ENCODE results near the gene DIS3L2. TPM values are rescaled to one million over a fixed set of nuclear protein-coding genes. Genes with fewer than 3 reads are reported as not detected.

DIS3L2 gene
- total and polyA plus RNA-seq, 2 of the 8 experiments (the other 6 are each of a cell fraction or from before 2014, with no cell fraction given) = 11.5 to 21.6 TPM

GRCh38 chr2:232001073-232001472 lies 39.6 kb downstream of the DIS3L2 start:
- H3K56ac ChIP-seq (replicated peaks; ENCODE audit: insufficient read length, low read depth, low read length) = no peak overlapping the region
- WGBS, 2 experiments (ENCODE audit: extremely low coverage in 1 of 2, insufficient coverage in 1 of 2, insufficient read length in 1 of 2, insufficient replicate concordance in 2 of 2, low coverage in 1 of 2, low lambda C conversion rate in 2 of 2, missing lambda C conversion rate in 1 of 2) = 96% methylated on average over 1 of the region's 1 CpG; no CpG with 5 or more reads in 1 of the 2 experiments
- no peak overlapping the region for H2BK120ac ChIP-seq (replicated peaks; ENCODE audit: low read depth, low read length)
- no peak overlapping the region for H2BK12ac ChIP-seq (ENCODE audit: low read depth, low read length)
- 0 out of 4 replicates have a peak, but pooled peaks cover 0 to 11% of the 10 kb centered on the region in 2 experiments for H3K79me2 ChIP-seq (ENCODE audit: control insufficient read depth in 1 of 2, insufficient read depth in 2 of 2, low read length in 2 of 2)
- H3K27ac ChIP-seq (ENCODE audit: low read depth, low read length) = no peak overlapping the region
- no peak overlapping the region for H2BK5ac ChIP-seq (ENCODE audit: low read depth, low read length)
- no peak overlapping the region for H3K9ac ChIP-seq (replicated peaks in 1 of 4; ENCODE audit: extremely low read depth in 1 of 4, low read depth in 3 of 4, low read length in 3 of 4)
- H3K18ac ChIP-seq (ENCODE audit: extremely low read depth, low read length) = no peak overlapping the region
- H2AFZ ChIP-seq (ENCODE audit: low read length) = no peak overlapping the region
- H3K4me1 ChIP-seq (replicated peaks in 1 of 4; ENCODE audit: control insufficient read depth in 3 of 4, insufficient read depth in 4 of 4, low read length in 3 of 4) = no peaks in the 10 kb centered on the region
- no peak overlapping the region for H3K4ac ChIP-seq (replicated peaks; ENCODE audit: insufficient read length, low read depth, low read length)
- no peak overlapping the region for H2BK20ac ChIP-seq (ENCODE audit: low read length)
- DNase-seq (ENCODE audit: low read depth in 1 of 2, low spot score in 2 of 2) = no peak
- H4K91ac ChIP-seq (replicated peaks; ENCODE audit: insufficient read length, low read length) = no peak overlapping the region
- H3K14ac ChIP-seq (ENCODE audit: insufficient read length) = no peak overlapping the region
- TF ChIP-seq SRF (IDR thresholded peaks at IDR 0.05; ENCODE audit: low read depth, low read length) (no peak), SUZ12 (IDR thresholded peaks at IDR 0.05; ENCODE audit: low read length) (no peak), RBBP5 (IDR thresholded peaks at IDR 0.05; ENCODE audit: borderline replicate concordance, low read depth, low read length) (no peak), JUND (IDR thresholded peaks at IDR 0.05; ENCODE audit: low read length) (no peak)
- H3K36me3 ChIP-seq (ENCODE audit: control insufficient read depth in 2 of 4, insufficient read depth in 4 of 4, low read length in 3 of 4) = no peaks in the 10 kb centered on the region
- H3K79me1 ChIP-seq (ENCODE audit: low read depth, low read length) = no peaks in the 10 kb centered on the region
- H3K23ac ChIP-seq (ENCODE audit: insufficient read length) = no peak overlapping the region
- ChIA-PET CTCF (ENCODE audit: partially characterized antibody) (no interaction called here), POLR2A (ENCODE audit: partially characterized antibody) (no interaction called here)
- H3K4me2 ChIP-seq (ENCODE audit: insufficient read depth in 1 of 2, low read depth in 2 of 2, low read length in 2 of 2) = no peak overlapping the region
- H4K8ac ChIP-seq (ENCODE audit: extremely low read depth, insufficient read depth, low read length) = no peak overlapping the region
- H2BK15ac ChIP-seq (ENCODE audit: low read length) = no peak overlapping the region
- H3K27me3 ChIP-seq (replicated peaks in 1 of 4; ENCODE audit: control insufficient read depth in 3 of 4, extremely low read depth in 1 of 4, insufficient read depth in 3 of 4, low read length in 3 of 4) = no peaks in the 10 kb centered on the region
- no peaks in the 10 kb centered on the region for H3K9me3 ChIP-seq (ENCODE audit: insufficient read depth in 2 of 2, low read depth in 1 of 2, low read length in 1 of 2)
- H4K5ac ChIP-seq (ENCODE audit: insufficient read length, low read depth, low read length) = no peak overlapping the region
- no peak overlapping the region for H3K4me3 ChIP-seq (ENCODE audit: extremely low read depth in 1 of 4, insufficient read depth in 2 of 4, low read depth in 3 of 4, low read length in 4 of 4)
- H4K20me1 ChIP-seq (replicated peaks in 1 of 2; ENCODE audit: control insufficient read depth in 1 of 2, insufficient read depth in 2 of 2, low read length in 2 of 2) = peaks cover 0 to 2% of the 10 kb centered on the region in 2 experiments
- H2AK5ac ChIP-seq (ENCODE audit: low read depth, low read length) = no peak overlapping the region
- no peak for FAIRE-seq
- H3K23me2 ChIP-seq (ENCODE audit: low read depth, low read length) = no peaks in the 10 kb centered on the region

Measured in H1 (cell line).